ENCODE measurements around the gene WDR1. TPM values are rescaled to one million over a fixed set of nuclear protein-coding genes. Genes with fewer than 3 reads are reported as not detected.

WDR1 gene
- total and polyA plus RNA-seq, 2 donors (not counting 1 experiment from before 2014, with no cell fraction given): 331 to 751 TPM

GRCh38 chr4:10082459-10083272 lies 33.9 kb downstream of the WDR1 start:
- Histone ChIP-seq H3K79me2 (ENCODE audit: control insufficient read depth, insufficient read depth, low read length) (peaks cover 50% of the 10 kb centered on the region), H3K4me1 (ENCODE audit: control insufficient read depth, extremely low read depth, insufficient read depth, low read length) (no peaks in the 10 kb centered on the region), H3K4me2 (ENCODE audit: extremely low read depth, insufficient read depth, low read length) (no peak overlapping the region), H3K9ac (ENCODE audit: insufficient read depth, low read length) (no peak overlapping the region), H3K9me3 (ENCODE audit: control insufficient read depth, insufficient read depth, low read depth, low read length) (no peaks in the 10 kb centered on the region), H4K20me1 (ENCODE audit: control insufficient read depth, extremely low read depth, insufficient read depth, low read length) (no peaks in the 10 kb centered on the region), H3K36me3 (ENCODE audit: control insufficient read depth, insufficient read depth, low read length) (peaks cover 82% of the 10 kb centered on the region), H3K4me3 (replicated peaks in 1 of 4; ENCODE audit: control extremely low read depth in 1 of 4, insufficient read depth in 1 of 4, low read depth in 3 of 4, low read length in 4 of 4) (no peak overlapping the region), H3K27ac (ENCODE audit: insufficient read depth, low read length) (no peak overlapping the region), H3K27me3 (ENCODE audit: control insufficient read depth, insufficient read depth, low read length) (no peaks in the 10 kb centered on the region), H2AFZ (ENCODE audit: low read length) (no peak overlapping the region)
- TF ChIP-seq, protein P1, sequence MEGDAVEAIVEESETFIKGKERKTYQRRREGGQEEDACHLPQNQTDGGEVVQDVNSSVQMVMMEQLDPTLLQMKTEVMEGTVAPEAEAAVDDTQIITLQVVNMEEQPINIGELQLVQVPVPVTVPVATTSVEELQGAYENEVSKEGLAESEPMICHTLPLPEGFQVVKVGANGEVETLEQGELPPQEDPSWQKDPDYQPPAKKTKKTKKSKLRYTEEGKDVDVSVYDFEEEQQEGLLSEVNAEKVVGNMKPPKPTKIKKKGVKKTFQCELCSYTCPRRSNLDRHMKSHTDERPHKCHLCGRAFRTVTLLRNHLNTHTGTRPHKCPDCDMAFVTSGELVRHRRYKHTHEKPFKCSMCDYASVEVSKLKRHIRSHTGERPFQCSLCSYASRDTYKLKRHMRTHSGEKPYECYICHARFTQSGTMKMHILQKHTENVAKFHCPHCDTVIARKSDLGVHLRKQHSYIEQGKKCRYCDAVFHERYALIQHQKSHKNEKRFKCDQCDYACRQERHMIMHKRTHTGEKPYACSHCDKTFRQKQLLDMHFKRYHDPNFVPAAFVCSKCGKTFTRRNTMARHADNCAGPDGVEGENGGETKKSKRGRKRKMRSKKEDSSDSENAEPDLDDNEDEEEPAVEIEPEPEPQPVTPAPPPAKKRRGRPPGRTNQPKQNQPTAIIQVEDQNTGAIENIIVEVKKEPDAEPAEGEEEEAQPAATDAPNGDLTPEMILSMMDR (conservative IDR thresholded peaks at IDR 0.05 in 1 of 2, IDR thresholded peaks at IDR 0.05 in 1 of 2; ENCODE audit: low read depth in 1 of 2, low read length in 2 of 2): no peak
- no peak for TF ChIP-seq EZH2 (IDR thresholded peaks at IDR 0.05; ENCODE audit: low read length, missing control alignments)
- no peak for DNase-seq (ENCODE audit: low read depth in 2 of 2)

DNA sequence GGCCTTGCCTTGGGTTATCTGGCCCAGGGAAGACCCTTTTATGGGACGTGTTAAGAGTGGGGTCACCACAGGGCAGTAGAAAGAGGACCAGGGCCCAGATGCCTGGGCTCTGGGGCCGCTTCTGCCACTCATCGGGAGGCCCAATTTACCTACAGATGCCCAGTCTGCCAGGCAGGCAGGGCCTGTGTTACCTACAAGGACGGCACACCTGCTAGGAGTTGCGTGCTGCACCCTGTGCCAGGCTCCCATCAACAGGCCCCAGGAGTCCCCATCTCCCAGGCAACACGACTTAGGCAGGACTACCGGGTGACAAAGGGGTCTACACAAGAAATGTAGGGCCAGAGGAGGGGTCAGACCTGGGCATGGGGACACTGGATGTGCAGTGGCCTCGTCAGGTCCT lies 34.6 kb downstream of the WDR1 start:
- no peak overlapping the region for H3K4me3 ChIP-seq (replicated peaks in 1 of 4; ENCODE audit: control extremely low read depth in 1 of 4, insufficient read depth in 1 of 4, low read depth in 3 of 4, low read length in 4 of 4)
- H3K4me1 ChIP-seq (ENCODE audit: control insufficient read depth, extremely low read depth, insufficient read depth, low read length): no peaks in the 10 kb centered on the region
- H3K27me3 ChIP-seq (ENCODE audit: control insufficient read depth, insufficient read depth, low read length): no peaks in the 10 kb centered on the region
- H2AFZ ChIP-seq (ENCODE audit: low read length): no peak overlapping the region
- H3K9me3 ChIP-seq (ENCODE audit: control insufficient read depth, insufficient read depth, low read depth, low read length): no peaks in the 10 kb centered on the region
- H3K9ac ChIP-seq (ENCODE audit: insufficient read depth, low read length): no peak overlapping the region
- DNase-seq (ENCODE audit: low read depth in 2 of 2): no peak
- H3K36me3 ChIP-seq (ENCODE audit: control insufficient read depth, insufficient read depth, low read length): peaks cover 82% of the 10 kb centered on the region
- no peak overlapping the region for H3K4me2 ChIP-seq (ENCODE audit: extremely low read depth, insufficient read depth, low read length)
- no peaks in the 10 kb centered on the region for H4K20me1 ChIP-seq (ENCODE audit: control insufficient read depth, extremely low read depth, insufficient read depth, low read length)
- peaks cover 44% of the 10 kb centered on the region for H3K79me2 ChIP-seq (ENCODE audit: control insufficient read depth, insufficient read depth, low read length)
- H3K27ac ChIP-seq (ENCODE audit: insufficient read depth, low read length): no peak overlapping the region
- no peak for TF ChIP-seq EZH2 (IDR thresholded peaks at IDR 0.05; ENCODE audit: low read length, missing control alignments)
- TF ChIP-seq, protein P1 (conservative IDR thresholded peaks at IDR 0.05 in 1 of 2, IDR thresholded peaks at IDR 0.05 in 1 of 2; ENCODE audit: low read depth in 1 of 2, low read length in 2 of 2): no peak

GRCh38 chr4:10081218-10081606 lies 35.4 kb downstream of the WDR1 start:
- Histone ChIP-seq H3K9me3 (ENCODE audit: control insufficient read depth, insufficient read depth, low read depth, low read length) (no peaks in the 10 kb centered on the region), H3K27ac (ENCODE audit: insufficient read depth, low read length) (no peak overlapping the region), H3K4me3 (replicated peaks in 1 of 4; ENCODE audit: control extremely low read depth in 1 of 4, insufficient read depth in 1 of 4, low read depth in 3 of 4, low read length in 4 of 4) (no peak overlapping the region), H3K27me3 (ENCODE audit: control insufficient read depth, insufficient read depth, low read length) (no peaks in the 10 kb centered on the region), H3K4me2 (ENCODE audit: extremely low read depth, insufficient read depth, low read length) (no peak overlapping the region), H4K20me1 (ENCODE audit: control insufficient read depth, extremely low read depth, insufficient read depth, low read length) (no peaks in the 10 kb centered on the region), H3K36me3 (ENCODE audit: control insufficient read depth, insufficient read depth, low read length) (peaks cover 80% of the 10 kb centered on the region), H3K79me2 (ENCODE audit: control insufficient read depth, insufficient read depth, low read length) (peaks cover 36% of the 10 kb centered on the region), H2AFZ (ENCODE audit: low read length) (no peak overlapping the region), H3K4me1 (ENCODE audit: control insufficient read depth, extremely low read depth, insufficient read depth, low read length) (no peaks in the 10 kb centered on the region), H3K9ac (ENCODE audit: insufficient read depth, low read length) (no peak overlapping the region)
- TF ChIP-seq, protein P1 (conservative IDR thresholded peaks at IDR 0.05 in 1 of 2, IDR thresholded peaks at IDR 0.05 in 1 of 2; ENCODE audit: low read depth in 1 of 2, low read length in 2 of 2): no peak
- no peak for TF ChIP-seq EZH2 (IDR thresholded peaks at IDR 0.05; ENCODE audit: low read length, missing control alignments)
- DNase-seq (ENCODE audit: low read depth in 2 of 2): no peak
